OCI-LY1 (cell line): ENCODE results near the gene NAA16.

Source experiments
- EZH2 ChIP-seq: fragments of 200-600 bp; sonication (generic), shearing (Covaris generic); IDR thresholded peaks from 2 replicates; pipeline ENCODE4 v1.8.0; 2017; ENCODE audit warnings: borderline replicate concordance, mixed run types, mild to moderate bottlenecking, antibody characterized with exemption, low read length, moderate library complexity, mixed read lengths
- TF ChIP-seq, protein P1 (sequence below): fragments of 200-600 bp; sonication (generic), shearing (Covaris generic); IDR thresholded peaks from 2 replicates; pipeline ENCODE4 v1.5.1; 2017; ENCODE audit warnings: mild to moderate bottlenecking, antibody characterized with exemption, low read length, moderate library complexity, mixed read lengths

DNA sequence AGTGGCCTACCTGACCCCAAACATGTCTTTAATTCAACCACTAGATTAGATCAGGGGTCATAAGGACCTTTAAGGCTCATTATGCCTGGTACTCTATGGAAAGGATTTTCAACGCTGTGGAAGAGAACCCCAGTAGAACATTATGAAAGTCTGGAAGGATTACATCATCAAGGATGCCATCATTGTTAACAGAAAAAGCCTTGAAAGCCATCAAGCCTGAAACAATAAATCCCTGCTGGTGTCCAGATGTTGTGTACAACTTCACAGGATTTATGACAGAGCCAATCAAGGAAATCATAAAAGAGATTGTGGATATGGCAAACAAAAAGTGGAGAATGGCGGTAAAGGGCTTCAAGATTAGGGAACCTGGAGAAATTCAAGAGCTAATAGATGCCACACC is 59.7 kb downstream of the NAA16 start:
- TF ChIP-seq EZH2 = no peak
- TF ChIP-seq, protein P1, sequence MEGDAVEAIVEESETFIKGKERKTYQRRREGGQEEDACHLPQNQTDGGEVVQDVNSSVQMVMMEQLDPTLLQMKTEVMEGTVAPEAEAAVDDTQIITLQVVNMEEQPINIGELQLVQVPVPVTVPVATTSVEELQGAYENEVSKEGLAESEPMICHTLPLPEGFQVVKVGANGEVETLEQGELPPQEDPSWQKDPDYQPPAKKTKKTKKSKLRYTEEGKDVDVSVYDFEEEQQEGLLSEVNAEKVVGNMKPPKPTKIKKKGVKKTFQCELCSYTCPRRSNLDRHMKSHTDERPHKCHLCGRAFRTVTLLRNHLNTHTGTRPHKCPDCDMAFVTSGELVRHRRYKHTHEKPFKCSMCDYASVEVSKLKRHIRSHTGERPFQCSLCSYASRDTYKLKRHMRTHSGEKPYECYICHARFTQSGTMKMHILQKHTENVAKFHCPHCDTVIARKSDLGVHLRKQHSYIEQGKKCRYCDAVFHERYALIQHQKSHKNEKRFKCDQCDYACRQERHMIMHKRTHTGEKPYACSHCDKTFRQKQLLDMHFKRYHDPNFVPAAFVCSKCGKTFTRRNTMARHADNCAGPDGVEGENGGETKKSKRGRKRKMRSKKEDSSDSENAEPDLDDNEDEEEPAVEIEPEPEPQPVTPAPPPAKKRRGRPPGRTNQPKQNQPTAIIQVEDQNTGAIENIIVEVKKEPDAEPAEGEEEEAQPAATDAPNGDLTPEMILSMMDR = no peak
